Stimulated activated CD4-positive, alpha-beta T cell treated with anti-CD3 and anti-CD28 coated beads, Interleukin-15, amount 100 ng/mL, for 24 hours (primary cell): ENCODE data around the gene CTDSP1.

ENCODE experiments used
- DNase-seq: peaks from one replicate; pipeline ENCODE4 v3.0.0-alpha.2; 2020

Gene CTDSP1, protein sequence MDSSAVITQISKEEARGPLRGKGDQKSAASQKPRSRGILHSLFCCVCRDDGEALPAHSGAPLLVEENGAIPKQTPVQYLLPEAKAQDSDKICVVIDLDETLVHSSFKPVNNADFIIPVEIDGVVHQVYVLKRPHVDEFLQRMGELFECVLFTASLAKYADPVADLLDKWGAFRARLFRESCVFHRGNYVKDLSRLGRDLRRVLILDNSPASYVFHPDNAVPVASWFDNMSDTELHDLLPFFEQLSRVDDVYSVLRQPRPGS

DNA sequence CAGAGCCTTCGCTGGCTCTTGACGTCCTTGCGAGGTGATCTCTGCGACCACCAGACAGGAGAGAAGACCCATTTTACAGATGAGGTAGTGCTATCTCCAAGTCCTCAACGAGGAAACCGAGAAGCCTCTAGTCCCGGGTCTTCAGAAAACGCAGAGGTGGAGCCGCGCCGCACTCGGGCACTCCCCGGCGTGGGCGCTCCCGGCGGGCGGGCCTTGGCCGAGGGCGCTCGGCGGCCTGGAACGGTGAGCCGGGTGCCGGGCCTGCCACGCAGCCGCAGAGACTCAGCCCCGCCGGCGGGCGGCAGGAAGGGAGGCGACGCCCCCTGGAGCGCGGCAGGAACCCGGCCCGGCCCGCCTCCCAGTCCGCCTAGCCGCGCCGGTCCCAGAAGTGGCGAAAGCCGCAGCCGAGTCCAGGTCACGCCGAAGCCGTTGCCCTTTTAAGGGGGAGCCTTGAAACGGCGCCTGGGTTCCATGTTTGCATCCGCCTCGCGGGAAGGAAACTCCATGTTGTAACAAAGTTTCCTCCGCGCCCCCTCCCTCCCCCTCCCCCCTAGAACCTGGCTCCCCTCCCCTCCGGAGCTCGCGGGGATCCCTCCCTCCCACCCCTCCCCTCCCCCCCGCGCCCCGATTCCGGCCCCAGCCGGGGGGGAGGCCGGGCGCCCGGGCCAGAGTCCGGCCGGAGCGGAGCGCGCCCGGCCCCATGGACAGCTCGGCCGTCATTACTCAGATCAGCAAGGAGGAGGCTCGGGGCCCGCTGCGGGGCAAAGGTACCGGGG lies at the start of gene CTDSP1:
TSS of gene CTDSP1 (plus strand) at position 478 of the 776 bp plus-strand sequence. CDS start at position 701, 223 bp downstream.
- DNase-seq = peak; percentile 94

GRCh38 chr2:218354045-218354444 lies 45.6 kb upstream of the CTDSP1 start:
- DNase-seq = no peak

- DNase-seq = no peak
Measured at GRCh38 chr2:218354850-218355443, 44.7 kb upstream of the CTDSP1 start.

GRCh38 chr2:218357236-218358177 lies 42.2 kb upstream of the CTDSP1 start:
- no peak for DNase-seq

DNA sequence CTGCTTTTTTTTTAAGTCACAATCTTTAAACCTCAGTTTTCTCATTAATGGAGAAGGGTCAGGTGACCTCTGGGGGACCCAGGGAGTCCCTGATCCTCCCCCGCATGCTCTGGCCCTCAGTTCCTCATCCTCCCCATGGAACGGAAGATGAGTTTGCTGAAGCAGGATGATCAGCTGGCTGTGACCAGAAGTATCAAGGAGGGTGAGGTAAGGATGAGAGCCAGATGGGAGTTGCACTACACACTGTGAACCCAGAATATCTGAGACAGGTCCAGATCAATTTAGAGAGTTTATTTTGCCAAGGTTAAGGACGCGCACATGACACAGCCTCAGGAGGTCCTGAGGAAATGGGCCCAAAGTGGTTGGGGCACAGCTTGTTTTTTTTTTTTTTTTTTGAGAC lies 39.2 kb upstream of the CTDSP1 start:
- no peak for DNase-seq

GRCh38 chr2:218362606-218363005 lies 37.1 kb upstream of the CTDSP1 start:
- no peak for DNase-seq

GRCh38 chr2:218363736-218364135 lies 35.9 kb upstream of the CTDSP1 start:
- DNase-seq = no peak

GRCh38 chr2:218364196-218364595 lies 35.5 kb upstream of the CTDSP1 start:
- no peak for DNase-seq

DNA sequence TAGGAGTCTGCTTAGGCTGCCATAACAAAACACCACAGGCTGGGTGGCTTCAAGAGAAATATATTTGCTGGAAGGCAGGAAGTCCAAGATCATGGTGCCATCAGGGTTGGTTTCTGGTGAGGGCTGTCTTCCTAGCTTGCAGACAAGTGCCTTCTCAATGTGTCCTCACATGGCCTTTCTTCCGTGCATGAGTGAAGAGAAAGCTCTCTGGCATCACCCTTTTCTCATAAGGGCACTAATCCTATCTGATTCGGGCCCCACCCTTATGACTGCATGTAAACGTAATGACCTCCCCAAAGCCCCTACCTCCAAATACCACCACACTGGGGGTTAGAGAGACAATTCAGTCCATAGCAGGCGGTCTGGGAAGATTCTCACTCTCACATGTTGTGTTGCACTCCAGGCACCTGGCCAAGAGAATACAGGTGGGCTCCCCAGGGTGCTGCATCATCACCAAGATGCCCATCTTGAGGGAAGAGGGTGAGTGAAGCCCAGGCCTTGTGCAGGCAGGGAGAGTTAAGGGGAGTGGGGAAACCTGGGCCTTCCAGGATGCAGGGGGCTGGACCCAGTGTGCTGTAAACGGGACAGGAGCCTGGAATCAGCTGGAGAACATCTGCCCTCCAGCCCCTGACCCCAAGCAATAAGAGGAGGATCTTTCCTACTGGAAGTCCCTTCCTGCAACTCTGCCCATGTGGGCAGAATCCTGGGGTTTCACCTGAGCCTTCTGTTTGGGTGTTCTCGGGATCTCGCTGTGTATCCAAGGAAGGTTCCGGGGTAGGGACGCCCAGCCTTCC lies 32.9 kb upstream of the CTDSP1 start:
- no peak for DNase-seq

DNA sequence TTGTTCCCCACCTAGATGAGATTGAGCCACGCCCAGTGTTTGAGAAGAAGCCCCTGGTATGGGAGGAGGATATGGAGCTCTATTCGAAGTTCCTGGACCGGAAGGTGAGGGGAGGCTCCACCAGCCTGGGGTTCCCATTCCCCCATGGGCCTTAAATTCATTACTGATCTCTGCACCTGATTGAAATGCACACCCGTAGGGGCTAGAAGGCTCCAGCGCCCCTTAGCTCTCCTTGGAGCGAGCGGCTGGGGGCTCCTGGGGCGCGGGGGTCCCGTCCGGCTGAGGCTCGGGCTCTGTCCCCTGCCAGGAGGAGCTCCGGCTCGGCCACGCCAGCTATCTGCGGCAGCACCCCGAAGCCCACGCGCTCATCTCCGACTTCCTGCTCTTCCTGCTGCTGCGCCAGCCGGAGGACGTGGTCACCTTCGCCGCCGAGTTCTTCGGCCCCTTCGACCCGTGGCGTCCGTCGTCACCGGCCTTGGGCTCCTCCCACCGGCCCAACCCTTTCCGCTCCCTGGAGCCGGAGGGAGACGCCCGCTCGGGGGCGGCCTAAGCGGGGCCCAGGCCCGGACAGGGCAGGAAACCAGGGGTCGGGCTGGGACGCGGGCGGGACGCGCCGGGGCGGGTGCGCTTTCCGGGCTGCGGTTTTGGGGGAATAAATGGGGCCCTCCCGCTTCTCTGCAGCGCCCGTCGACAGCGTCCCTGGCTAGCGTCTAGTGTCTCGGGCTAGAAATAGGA lies 32.1 kb upstream of the CTDSP1 start:
- DNase-seq = peak; percentile 83

GRCh38 chr2:218368150-218368528 lies 31.5 kb upstream of the CTDSP1 start:
- no peak for DNase-seq

GRCh38 chr2:218368621-218369153 lies 31.0 kb upstream of the CTDSP1 start:
- DNase-seq = no peak

GRCh38 chr2:218369330-218369729 lies 30.3 kb upstream of the CTDSP1 start:
- DNase-seq = no peak

- DNase-seq = no peak
Measured at GRCh38 chr2:218370410-218371063, 29.1 kb upstream of the CTDSP1 start.

GRCh38 chr2:218371983-218372350 lies 27.7 kb upstream of the CTDSP1 start:
- no peak for DNase-seq

GRCh38 chr2:218374795-218375194 lies 24.9 kb upstream of the CTDSP1 start:
- no peak for DNase-seq

- no peak for DNase-seq
Measured at GRCh38 chr2:218375212-218375611, 24.5 kb upstream of the CTDSP1 start.

GRCh38 chr2:218378053-218378452 lies 21.6 kb upstream of the CTDSP1 start:
- no peak for DNase-seq

DNA sequence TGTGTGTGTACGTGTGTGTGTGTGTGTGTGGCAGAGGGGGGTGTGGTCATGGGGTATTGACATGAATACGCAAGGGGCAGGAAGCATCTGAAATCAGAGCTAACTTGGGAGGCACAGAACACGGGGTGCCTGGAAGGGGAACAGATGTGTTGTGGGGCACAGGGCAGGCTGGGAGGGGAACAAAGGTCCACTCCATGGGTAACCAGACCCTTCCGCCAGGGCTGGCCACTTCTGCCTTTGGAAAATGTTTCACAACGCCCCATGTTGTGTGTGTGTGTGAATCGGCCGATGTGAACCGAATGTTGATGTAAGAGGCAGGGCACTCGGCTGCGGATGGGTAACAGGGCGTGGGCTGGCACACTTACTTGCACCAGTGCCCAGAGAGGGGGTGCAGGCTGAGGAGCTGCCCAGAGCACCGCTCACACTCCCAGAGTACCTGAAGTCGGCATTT lies 17.7 kb upstream of the CTDSP1 start, which contains the start of gene SLC11A1:
TSS of gene SLC11A1 (plus strand) at position 358 of the 451 bp plus-strand sequence. CDS start 96 bp downstream, outside the sequence.
- DNase-seq = no peak

- DNase-seq = no peak
Measured at GRCh38 chr2:218382785-218383184, 16.9 kb upstream of the CTDSP1 start.
